ENCODE data around the gene TRIM31.

DNA sequence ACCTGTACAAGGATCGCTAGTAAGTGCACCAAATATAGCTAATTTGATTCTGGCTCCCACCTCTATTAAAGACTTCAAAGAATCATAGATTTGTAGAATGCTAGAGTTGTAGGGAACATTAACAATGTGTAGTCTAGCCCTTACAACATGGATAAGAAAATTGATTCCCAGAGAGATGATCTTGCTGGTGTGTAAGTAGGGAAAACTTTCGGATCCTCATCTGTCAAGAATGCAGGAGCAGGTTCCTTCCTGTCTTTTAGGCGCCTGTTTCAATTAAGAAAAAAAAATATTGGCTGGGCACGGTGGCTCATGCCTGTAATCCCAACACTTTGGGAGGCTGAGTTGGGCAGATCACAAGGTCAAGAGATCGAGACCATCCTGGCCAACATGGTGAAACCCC, 25.0 kb downstream of the TRIM31 start:
- TF ChIP-seq EZH2 (IDR thresholded peaks at IDR 0.05; ENCODE audit: insufficient read depth, poor library complexity, severe bottlenecking) (no peak), EZH2phosphoT487 (IDR thresholded peaks at IDR 0.05; ENCODE audit: insufficient read depth, low read depth) (no peak)

Measured in GM23248 (cell line).